GM21381 (cell line): ENCODE measurements around the gene RAVER2.
"Not testable (repeated sequence)": the region's sequence is repeated elsewhere in the genome, so short reads cannot be mapped to it uniquely, and the experiment has no call there.

Experiments
- ATAC-seq: cut with Tn5 transposase; IDR thresholded peaks from one replicate; pipeline ENCODE4 v1.9.1; 2021; ENCODE audit warnings: mild to moderate bottlenecking, moderate library complexity; ENCODE audit not compliant: unreplicated experiment

The RAVER2 gene

DNA sequence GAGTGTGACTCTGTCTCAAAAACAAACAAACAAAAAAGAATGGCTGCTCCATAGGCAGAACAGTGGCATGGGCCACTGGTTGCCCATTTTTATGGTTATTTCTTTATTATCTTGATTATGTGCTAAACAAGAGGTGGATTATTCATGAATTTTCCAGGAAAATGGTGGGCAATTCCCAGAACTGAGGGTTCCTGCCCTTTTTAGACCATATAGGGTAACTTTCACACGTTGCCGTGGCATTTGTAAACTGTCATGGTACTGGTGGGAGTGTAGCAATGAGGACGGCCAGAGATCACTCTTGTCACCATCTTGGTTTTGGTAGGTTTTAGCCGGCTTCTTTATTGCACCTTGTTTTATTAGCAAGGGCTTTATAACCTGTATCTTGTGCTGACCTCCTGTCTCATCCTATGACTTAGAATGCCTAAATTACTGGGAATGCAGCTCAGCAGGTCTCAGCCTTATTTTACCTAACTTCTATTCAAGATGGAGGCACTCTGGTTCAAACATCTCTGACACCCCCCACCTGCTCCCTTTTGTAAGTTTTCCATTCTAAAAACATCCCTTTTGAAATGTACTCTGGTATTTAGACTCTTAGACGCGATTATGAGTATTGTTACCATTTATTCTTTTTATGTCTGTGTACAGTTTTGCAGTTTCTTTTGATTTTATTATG, 57.1 kb downstream of the RAVER2 start:
- no peak for ATAC-seq

DNA sequence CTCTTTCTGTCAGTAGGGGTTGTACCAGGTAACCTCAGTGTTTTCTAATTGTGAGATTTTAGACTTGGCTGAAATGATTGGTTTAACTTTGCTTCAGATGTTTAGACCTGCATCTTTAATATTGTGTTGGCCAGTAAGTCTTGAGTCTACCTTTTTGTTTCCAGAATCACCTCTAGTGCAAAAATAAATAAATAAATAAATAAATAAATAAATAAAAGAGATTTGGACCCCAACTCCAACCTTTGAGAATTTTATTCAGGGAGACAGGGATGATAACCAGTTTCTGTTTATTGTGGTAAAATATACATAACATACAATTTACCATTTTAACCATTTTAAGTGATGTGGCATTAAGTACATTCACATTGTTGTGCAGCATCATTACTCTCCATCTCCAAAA, 64.4 kb downstream of the RAVER2 start:
- ATAC-seq: no peak

GRCh38 chr1:64810001-64810400, 65.1 kb downstream of the RAVER2 start:
- ATAC-seq: no peak

GRCh38 chr1:64811131-64811530, 66.3 kb downstream of the RAVER2 start:
- no peak for ATAC-seq

DNA sequence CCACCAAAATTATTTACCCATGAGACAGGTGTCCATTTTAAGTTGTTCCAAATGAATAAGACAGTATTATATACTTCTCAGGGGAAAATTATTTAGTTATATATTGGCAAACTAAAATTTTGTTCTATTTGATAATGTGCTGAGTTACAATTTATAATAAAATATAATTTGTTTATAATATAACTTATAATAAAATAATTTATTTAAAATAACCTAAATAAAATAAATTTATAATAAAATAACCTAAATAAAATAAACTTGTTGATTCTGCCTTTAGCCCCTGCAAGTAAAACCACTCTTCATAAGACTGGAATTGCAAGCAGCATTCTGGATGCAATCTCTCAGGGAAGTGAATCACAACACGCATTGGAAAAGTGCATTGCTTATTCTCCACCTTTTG, 69.6 kb downstream of the RAVER2 start:
- no peak for ATAC-seq

GRCh38 chr1:64817364-64817763, 72.5 kb downstream of the RAVER2 start:
- ATAC-seq: not testable (repeated sequence)

- not testable (repeated sequence) for ATAC-seq
Measured at GRCh38 chr1:64820572-64820971, 75.7 kb downstream of the RAVER2 start.

GRCh38 chr1:64822621-64823020, 77.7 kb downstream of the RAVER2 start:
- no peak for ATAC-seq

- no peak for ATAC-seq
Measured at GRCh38 chr1:64823691-64824476, 79.0 kb downstream of the RAVER2 start.

- ATAC-seq: no peak
Measured at GRCh38 chr1:64826991-64827390, 82.1 kb downstream of the RAVER2 start.

DNA sequence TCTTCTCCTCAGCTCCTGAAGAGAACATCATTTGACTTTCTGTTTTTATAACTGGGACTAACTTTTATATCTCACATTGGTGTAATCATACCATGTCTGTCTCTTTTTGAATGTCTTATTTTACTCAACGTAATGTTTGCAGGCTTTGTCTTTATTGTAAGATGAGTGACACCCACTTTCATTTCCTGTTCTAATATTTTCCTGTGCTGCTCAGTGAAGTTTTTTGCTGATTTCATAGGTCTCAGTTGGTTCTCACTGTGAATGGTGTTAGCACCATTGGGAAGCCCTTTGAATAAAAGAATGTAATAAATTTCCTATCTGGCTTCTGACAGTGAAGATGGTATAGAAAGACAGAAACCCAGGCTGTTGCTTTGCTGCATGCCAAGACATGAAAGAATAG, 84.0 kb downstream of the RAVER2 start:
- no peak for ATAC-seq

GRCh38 chr1:64829411-64830029, 84.6 kb downstream of the RAVER2 start:
- no peak for ATAC-seq

GRCh38 chr1:64830030-64830651, 85.3 kb downstream of the RAVER2 start:
- no peak for ATAC-seq

DNA sequence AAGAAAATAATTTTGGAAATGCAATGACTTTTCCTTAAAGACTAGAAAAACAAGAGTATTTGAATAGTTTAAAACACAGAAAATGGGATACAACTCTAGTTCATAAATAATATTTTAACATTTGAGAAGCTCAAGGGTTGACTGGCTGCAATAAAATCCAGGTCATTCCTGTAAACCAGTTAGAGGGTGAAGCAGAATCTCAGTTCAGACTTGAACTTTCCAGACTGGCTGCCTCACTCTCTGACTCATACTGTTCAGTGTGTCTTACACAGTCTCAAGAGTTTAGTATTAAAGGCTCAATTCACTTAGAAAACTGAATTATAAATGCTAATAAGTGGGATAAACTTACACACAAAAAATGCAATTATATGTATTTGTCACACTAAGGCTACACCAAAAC, 89.9 kb downstream of the RAVER2 start:
- ATAC-seq: no peak

DNA sequence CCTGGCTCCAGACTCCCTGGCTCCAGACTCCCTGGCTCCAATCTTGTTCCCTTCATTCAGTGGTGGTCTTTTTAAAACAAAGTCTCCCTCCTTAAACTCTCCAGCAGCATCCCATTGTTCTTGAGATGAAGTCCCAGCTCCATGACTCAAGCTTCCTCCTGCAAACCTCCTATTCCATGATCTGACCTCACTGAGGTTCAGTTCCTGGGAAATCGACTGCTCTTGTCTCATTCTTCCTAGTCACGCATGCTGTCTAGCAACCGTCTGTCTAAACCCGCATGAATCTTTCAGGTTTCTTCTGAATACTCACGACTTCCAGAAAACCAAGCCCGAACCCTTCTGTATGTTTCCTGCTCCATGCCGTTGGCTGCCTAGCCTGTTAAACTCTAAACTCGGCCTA, 91.9 kb downstream of the RAVER2 start:
- ATAC-seq: no peak

GRCh38 chr1:64838486-64838885, 93.6 kb downstream of the RAVER2 start:
- ATAC-seq: no peak

DNA sequence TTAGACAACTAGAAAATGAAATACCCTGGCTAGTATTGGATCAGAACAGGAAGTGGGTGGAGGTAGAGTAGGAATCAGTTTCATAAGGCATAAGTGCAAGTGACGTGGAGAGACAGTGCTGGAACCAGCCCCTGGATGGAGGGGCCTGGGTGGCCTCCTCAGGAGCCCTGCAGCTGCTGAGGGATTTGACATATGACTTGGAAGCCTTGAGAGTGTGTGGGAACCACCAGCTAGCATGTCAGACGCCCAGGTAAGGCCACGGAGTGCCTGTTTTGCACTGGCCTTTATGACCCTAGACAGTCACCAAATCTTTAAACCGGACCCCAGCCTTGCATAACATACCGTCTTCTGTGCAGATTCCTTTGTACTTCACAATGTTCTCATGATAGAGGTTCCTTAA, 94.4 kb downstream of the RAVER2 start:
- no peak for ATAC-seq

DNA sequence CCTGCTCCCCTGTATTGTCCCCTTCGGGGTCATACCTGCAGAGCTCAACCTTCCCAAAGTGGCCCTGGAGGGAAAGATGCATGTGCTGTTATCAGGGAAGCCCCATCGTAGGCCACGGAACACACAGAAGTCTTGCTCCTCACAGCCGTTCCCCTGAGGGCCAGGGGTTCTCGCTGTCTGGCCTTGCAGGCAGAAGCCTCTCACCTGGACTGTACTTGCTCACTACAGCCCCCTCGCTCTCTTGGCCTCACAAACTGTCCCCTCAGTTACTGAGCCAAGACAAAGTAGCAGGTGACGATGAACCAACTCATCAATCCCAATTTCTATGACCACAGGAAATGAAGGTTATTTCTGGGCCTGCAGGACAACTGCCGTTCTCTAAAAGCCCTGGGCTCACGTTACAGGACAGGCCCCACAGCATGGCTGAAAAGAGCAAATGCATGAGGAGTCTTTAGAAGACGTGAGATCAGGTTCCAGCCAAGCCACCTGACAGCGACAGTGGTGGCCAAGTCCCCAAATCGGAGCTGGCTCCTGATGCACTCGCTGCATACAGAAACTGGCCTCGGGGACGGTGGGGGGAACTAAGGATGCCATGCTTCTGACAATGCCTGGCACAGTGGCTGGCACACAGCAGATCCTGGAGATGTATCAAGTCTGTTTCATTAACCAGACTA, 95.0 kb downstream of the RAVER2 start:
- ATAC-seq: no peak

DNA sequence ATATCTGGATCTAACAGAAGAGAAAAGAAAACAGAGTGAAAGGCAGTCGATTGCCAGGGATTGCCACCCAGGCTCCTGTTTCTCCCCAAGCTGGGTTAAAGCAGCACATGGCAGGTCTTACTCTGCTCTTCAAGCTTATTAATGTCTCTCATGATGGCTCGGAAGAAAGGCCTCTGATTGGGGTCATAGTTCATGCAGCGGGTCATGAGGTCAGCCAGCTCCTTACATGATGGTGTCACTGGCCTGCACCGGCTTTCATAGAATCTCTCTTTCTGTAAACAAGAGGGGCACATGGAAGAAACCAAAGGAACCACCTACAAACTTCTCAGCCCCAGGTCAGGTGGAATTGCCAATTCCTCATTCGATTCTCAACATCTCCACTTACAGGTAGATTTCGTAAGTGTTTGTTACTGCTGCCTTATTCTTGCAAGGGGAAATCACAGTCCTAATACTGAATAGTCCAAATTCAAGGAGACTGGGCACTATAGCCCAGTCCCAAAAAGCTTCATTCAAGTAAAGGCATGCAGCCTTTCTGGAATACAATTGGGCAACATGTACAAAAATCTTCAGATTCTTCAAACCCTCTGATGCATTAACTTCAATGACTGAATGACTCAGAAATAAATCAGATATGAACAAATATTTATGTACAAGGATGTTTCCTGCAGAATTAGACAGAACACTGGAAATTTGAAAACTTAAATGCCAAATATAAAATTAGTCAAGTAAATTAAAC, 96.6 kb downstream of the RAVER2 start:
- no peak for ATAC-seq

GRCh38 chr1:64842224-64842623, 97.3 kb downstream of the RAVER2 start:
- ATAC-seq: no peak
